ENCODE data around the gene COL16A1.

Gene COL16A1

DNA sequence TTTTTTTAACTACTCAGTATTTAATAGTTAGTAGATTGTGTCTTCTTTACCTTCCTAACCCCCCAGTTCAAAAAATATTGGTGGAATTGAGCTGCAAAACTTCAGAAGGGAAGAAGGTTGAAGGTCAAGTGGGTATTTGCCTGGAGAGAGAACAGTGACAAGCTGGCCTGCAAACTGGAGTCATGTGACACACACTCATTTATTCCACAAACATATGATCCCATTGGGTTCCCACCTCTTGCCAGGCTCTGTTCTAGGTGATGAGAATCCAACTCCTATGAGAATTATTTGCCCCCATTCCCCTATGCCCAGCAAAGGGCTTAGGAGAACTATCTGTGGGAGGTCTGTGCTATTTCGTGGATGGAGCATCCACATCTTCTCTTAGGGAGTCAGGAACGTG, 55.6 kb downstream of the COL16A1 start:
- DNase-seq (ENCODE audit: low spot score), result no peak

DNA sequence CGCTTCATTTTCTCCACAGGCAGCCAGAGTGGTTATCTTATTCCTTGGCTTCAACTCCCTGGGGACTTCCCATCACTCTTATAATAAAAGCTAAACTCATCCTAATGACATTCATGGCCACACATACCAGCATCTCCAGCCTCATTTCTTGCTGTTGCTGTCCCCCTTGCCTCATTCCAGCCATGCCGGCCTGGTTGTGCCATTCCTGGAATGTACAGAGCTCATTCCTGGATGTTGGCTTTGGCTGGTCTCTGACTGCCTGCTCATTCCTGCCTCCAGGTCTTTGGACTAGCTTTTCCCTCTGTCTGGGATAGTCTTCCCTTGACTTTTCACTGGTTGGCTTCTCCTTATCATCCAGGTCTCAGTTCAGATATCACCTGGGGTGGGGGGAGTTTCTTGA, 56.7 kb downstream of the COL16A1 start:
- DNase-seq (ENCODE audit: low spot score), result no peak

DNA sequence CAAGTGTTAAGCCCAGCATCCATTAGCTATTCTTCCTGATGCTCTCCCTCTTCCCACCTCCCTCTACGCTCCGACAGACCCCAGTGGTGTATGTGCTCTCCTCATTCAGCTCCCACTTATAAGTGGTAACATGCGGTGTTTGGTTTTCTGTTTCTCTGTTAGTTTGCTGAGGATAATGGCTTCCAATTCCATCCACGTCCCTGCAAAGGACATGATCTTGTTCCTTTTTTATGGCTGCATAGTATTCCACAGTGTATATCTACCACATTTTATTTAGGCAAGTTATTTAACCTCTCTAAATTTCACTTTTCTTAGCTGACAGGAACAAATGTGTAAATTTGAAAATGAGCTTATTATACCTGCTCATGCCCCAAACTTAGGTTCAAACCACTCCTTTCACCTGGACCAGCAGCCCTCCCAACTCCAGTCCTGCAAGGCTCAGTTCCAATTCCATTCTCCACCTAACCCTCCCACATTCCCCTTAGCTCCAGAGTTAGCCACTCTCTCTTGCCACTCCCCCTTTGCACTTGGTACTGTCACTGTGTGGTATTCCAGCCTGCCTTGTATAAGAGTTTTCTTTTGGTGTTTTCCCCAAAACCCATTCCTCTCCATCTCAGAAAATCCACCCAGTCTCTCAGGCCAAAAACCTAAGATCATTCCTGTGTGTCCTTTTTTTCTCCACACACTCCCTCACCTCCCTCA, 57.4 kb downstream of the COL16A1 start:
- no peak for DNase-seq (ENCODE audit: low spot score)

DNA sequence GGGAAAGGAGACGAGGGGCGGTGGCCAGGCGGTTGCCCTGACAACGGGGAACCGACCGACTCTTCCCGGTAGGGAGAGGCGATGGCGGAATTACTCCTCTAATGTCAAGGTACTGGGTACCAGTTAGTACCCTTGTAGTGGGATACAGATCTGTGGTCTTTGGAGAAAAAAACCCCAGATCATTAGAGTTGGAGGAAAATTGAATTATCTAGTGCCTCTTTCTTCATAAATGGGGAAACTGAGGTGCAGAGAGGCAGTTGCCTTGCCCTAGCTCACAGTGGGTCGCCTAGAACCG, 58.6 kb downstream of the COL16A1 start:
- no peak for DNase-seq (ENCODE audit: low spot score)

DNA sequence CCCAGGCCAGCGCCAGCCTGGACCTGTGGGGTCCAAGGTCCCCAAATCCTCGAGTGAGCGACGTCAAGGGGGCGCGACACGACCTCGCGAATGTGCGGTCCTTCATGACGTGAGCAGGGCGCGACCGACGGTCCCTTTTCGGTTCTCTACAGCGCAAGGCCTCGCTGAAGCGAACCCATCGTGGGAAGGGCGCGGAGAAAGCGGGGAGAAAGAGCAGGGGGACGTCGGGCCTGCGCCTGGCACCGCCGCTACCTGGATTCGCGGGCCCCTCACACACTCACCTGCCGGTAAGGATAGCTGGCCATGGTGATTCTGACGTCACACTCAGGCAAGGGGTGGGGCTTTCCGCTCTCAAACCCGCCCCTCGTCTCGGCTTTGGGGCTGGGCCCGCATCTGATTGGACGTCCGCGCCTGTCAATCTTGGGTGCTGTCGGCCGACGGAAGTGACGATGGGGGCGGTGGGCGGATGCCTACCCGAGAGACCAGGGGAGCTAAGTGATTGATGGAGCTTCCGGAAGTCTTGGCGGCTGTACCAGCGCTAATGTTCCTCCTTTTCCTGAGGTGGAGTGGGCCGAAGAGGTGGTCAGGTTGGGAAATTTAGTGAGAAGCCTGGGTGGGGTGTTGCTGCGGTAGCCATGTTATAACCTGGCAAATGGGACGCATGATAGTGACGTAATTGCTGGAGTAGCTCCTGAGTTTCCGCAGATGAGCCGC, 59.1 kb downstream of the COL16A1 start, which contains the start of gene PEF1:
Gene PEF1, minus strand, starts transcription at position 317 of the 714 bp plus-strand sequence. Its CDS starts 12 bp downstream, at position 305.
- peak; percentile 95 for DNase-seq (ENCODE audit: low spot score)

DNA sequence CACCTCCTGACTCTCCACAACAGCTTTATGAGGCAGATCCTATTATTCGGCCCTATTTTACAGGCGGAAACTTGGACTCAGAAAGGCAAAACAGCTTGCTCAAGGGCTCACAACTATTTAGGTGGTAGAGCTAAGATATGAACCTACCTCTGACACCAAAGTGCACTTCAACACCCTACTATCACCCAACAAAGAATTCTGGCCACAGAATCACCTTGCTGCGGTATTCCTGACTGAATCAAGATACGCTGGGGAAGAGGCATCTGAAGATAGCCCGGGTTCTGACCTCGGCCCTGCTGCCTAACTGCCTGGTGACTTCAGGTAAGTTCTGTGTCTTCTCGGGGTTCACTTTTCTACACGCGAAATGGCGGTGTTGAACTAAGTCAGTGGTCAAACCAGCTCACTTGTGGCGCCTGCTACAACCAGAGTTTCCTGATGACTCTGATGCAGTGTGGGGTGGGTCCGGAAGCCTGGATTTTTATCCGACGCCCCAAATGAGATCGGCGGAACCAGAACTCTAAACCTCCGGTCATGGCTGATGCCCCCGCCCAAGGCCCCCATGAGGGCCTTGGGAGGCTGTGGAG, 59.7 kb downstream of the COL16A1 start:
- peak; percentile 67 for DNase-seq (ENCODE audit: low spot score)

DNA sequence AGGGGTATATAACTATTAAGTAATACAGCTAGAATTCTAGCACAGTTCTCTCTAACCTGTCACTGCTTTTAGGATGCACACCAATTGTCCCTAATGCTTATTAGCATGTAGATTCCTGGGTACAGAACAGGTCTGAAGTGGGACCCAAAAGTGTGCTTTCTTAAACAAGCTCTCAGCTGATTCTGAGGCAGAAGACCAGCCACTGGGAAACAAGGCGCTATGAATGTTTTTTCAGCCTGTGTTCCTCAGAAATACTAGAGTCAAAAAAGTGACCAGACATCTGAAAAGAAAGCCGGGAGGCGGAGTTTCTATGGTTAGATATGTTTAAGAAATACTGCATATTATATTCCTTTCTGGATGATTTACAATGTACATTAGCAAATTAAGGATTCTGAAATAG, 60.9 kb downstream of the COL16A1 start:
- no peak for DNase-seq (ENCODE audit: low spot score)

- no peak for DNase-seq (ENCODE audit: low spot score)
Measured at GRCh38 chr1:31642366-31642765, 61.5 kb downstream of the COL16A1 start.

DNA sequence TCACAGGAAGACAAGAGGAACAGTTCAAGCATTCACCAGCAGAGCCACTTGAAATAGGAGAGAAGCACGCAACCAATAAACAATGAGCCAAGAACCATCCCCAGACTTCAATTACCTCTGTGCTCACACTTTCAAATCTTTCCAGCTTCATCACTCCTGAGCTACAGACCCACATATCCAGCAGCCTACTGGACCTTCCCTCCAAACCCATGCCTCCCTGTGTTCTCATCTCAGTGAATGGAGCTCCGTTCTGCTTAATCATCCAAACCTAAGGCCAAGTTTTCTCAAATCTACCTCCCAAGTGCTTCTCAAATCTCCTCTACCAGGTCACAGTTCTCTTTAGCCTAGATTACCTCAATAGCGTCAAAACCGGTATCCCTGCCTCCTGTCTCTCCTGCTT, 62.9 kb downstream of the COL16A1 start:
- DNase-seq (ENCODE audit: low spot score), result no peak

- DNase-seq (ENCODE audit: low spot score), result no peak
Measured at GRCh38 chr1:31640179-31640578, 63.6 kb downstream of the COL16A1 start.

GRCh38 chr1:31639543-31639942, 64.3 kb downstream of the COL16A1 start:
- DNase-seq (ENCODE audit: low spot score), result no peak

- no peak for DNase-seq (ENCODE audit: low spot score)
Measured at GRCh38 chr1:31637915-31638673, 65.7 kb downstream of the COL16A1 start.

DNA sequence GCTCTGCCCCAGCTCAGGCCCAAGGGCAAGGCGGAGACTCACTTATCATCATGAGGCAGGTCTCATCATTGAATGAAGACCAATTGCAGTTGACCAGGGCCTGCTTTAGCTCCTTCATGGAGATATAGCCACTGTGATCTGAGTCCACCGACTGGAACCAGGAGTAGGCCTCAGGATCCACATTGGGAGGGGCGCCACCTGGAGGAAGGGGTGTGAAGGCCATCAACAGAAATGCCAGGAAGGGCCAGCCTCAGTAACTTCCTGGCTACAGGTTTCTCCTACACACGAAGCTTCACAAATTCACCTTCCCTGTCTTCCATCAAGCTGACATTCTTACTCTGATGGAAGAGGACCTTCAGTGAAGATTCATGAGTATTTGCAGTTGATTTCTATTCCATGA, 70.7 kb downstream of the COL16A1 start:
- DNase-seq (ENCODE audit: low spot score), result no peak

DNA sequence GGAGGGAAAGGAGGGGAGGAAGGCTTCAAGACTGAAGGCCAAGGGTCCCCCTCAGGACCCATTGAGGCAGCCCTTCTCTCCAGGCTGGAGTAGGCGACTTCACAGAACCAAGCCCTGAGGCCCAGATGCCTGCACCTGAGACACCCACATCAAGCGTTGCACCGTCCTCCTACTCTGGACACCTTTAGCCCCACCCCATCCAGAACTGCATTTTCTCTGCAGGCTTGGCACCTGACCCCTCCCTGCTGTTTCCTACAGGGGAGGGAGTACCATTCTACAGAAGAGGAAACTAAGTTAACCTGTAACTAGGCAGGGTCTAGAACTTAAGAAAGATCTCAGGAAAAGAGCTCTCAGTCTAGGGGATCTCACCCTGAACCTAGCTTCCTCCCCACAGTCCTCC, 71.2 kb downstream of the COL16A1 start:
- no peak for DNase-seq (ENCODE audit: low spot score)

DNA sequence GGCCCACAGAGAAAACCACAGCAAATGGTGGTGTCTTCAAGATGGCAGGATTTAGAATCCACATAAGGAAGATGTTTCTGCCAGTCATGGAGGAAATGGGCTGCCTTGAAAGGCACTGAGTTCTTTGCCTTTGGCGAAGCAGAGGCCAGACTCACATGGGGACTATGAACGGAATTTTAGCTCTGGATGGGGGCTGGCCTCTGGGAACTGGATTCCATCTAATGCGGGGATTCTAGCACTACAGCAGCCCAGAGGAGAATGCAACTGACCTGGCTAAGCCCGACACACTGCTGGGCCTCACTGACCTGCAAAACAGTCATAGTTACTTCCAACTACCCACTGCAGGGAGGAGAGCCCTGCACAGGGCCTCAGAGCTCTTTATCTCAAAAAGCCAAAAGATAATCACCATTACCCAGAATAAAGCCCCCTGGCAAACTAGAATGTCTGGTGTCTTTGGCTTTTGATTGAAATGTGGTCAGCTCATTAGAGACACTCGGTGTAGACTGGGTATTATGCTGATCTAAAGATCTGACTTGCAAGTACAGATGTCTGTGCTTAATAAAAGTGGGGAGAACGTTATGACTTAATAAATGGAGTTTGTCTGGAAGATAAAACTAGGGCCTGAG, 74.8 kb downstream of the COL16A1 start:
- no peak for DNase-seq (ENCODE audit: low spot score)

DNA sequence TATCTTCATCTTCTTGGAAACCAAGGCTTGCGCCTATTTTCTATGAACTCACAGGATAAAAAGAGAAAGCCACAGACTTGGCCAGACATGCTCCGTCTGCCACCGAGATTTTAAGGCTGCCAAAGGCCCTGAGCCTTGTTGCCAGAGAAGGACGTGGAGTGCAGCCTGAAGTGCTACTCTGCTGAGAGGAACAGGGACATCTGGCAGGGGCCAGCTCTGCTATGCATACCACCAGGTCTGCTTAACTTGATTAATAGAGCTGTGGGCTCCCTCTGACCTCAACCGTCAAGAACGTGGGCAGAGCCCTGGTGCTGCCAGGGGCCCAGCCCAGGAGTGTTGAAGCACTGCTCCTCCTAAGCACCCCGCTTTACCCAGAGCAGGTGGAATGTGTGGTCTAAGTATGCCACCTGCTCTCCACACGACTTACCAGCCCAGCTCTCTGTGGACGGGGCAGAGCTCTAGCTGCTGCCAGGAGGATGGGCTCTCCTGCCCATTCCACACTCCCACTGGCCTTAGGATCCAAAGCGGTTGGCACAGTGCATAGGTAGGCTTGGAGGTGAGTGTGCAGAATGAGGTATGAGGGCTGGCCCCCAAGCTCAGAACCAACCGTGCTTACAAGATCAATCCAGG, 75.8 kb downstream of the COL16A1 start:
- DNase-seq (ENCODE audit: low spot score), result no peak

DNA sequence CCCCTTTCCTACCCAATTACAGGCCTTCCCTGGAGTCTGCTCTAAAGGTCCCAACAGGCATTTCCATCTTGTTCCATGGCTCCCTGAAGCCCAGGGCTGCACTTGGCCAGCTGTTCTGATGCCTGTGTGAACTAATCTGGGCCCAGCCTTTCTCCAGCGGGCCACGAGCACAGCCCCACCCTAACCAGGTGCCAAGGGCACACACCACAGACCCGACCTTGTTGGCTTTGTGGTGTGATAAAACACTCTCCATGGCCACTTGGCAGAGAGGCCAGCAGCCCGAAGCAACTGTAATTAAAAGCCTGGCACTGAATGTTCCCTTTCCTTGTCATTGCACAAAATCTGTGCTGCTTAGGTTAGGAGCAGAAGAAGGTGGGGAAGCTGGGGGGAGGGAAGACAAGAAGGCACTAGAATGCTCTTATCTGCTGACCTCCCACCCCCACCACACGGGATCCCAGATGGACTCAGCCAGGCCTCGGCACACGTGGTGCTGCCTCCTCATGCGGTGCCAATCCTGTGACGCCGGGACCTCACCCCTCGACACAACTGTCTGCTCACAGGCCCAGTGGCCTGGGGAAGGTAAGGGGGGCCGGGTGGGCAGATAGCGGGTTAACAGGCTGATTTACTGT, 76.4 kb downstream of the COL16A1 start:
- DNase-seq (ENCODE audit: low spot score), result no peak

DNA sequence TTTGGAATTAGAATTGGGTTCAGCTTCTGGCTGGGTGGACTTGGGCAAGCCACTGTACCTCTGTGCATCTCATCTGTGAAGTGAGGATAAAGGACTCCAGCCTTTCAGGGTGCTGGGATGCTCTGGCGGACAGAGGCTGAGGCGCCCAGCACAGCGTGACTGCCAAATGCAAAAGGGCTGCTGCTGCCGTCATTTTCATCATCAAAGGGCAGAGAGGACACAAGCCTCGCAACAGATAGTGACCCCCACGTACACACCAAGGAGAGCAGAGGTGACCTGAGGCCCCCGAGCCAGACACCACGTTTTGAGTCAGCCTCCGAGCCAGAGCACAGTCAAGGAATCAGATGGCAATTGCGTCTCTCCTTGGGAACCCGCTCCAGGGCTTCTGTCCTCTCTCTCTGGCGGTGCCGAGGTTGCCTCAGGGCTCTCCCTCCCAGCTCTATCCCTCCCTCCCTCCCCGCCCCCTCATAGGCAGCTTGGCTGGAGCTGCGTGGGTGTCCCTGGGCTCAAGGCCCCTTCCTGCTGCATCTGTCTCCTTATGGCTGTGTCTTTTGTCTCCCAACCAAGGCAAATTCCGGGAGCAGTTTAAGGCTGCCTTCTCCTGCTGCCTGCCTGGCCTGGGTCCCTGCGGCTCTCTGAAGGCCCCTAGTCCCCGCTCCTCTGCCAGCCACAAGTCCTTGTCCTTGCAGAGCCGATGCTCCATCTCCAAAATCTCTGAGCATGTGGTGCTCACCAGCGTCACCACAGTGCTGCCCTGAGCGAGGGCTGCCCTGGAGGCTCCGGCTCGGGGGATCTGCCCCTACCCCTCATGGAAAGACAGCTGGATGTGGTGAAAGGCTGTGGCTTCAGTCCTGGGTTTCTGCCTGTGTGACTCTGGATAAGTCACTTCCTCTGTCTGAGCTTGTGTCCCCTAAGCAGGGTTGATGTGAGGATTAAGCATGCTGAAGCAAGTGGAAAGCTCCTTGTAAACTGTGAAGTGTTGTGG, 77.3 kb downstream of the COL16A1 start:
- peak; percentile 50 for DNase-seq (ENCODE audit: low spot score)

DNA sequence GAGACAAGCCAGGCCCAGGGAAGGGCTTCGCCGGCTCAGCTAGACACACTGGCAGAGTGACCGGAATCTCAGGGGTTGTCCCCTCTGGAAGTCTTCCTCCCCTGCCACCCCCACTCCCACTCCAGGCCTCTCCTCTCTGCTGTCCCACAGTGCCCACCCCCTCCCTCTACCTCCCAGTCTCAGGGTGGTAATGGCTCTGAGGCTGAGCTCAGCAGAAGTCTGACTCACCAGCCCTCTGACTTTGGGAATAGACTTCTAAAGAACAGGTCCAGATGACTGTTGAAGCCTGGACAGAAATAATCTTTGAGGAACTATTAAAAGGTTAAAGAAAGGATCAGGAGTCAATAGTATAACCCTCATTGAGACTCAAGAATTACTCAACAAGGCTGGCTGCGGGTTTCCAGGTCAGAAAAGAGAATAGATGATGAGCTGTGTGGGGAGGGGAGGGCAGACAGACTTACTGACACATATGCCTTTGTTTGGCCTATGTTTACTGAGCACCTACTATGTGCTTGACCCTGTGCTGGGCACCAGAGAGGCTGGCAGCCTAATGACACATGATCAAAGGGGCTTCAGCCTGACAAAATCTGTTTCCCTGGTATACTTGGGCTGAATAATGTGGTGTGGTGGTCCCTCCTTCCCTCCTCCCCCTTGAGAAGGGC, 78.1 kb downstream of the COL16A1 start:
- no peak for DNase-seq (ENCODE audit: low spot score)
